ENCODE measurements around the gene VSIR. TPM values are rescaled to one million over a fixed set of nuclear protein-coding genes. Genes with fewer than 3 reads are reported as not detected.

VSIR gene
- total and polyA plus RNA-seq, 9 of the 15 experiments (the other 6 are each of a cell fraction or from before 2014, with no cell fraction given), result 0.14 to 20.5 (median 9.3) TPM

DNA sequence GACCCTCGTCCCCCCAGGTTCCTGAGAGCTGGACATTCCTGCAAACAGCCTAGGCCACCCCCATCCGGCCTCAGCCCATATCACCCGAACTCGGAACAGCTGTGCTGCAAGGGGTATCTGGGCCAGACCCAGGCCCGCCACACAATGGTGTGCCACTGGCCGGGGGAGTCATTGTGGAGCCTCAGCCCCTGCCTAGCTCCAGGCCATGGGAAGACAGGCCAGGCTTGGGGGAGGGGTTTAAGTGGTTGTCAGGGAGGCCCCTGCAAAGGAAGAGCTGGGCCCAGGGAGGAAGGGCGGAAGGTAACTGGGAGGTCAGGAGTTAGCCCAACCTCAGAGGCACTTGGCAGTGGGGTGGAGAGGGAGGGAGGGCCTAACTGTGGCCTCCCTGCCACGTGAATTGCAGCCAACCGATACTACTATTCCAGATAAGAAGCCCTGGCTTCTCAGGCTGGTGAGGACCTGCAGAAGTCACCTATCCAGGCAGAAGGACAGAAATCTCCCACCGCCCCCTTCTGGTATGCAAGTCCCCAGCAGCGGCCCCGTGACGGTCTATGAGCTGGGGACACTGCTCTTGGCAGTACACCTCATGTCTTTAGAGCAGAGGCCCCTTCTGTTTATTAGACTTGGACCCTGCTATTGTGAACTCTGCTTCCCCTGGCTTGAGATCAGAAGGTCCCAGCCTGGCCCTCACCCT lies 26.8 kb downstream of the VSIR start (continued):
- 0 out of 2 replicates have a peak, but pooled peaks have one; percentile 31 for TF ChIP-seq TCF7L2 (IDR thresholded peaks at IDR 0.05; ENCODE audit: low read depth, low read length)
- TF ChIP-seq SRSF7 (optimal IDR thresholded peaks at IDR 0.05; ENCODE audit: low read depth, low read length), result no peak
- peak; percentile 50 for TF ChIP-seq TAF7 (tag; IDR thresholded peaks at IDR 0.05)
- no peak for TF ChIP-seq HMG20B (CRISPR knock-in tag; IDR thresholded peaks at IDR 0.05)
- 0 out of 2 replicates have a peak, but pooled peaks have one; percentile 23 for TF ChIP-seq SMC3 (conservative IDR thresholded peaks at IDR 0.05; ENCODE audit: insufficient read depth, low read depth, low read length)
- peak; percentile 86 for TF ChIP-seq EP300 (IDR thresholded peaks at IDR 0.05; ENCODE audit: low read length)
- peak; percentile 4; the same call in 1 of the 2 replicates for TF ChIP-seq CEBPG (CRISPR knock-in tag; IDR thresholded peaks at IDR 0.05)
- TF ChIP-seq CEBPG (tag; conservative IDR thresholded peaks at IDR 0.05 in 1 of 2, IDR thresholded peaks at IDR 0.05 in 1 of 2), result no peak
- TF ChIP-seq ERF (CRISPR knock-in tag; IDR thresholded peaks at IDR 0.05), result 0 out of 2 replicates have a peak, but pooled peaks have one; percentile 21
- peak in 1 of 2 experiments; percentile 76; a peak in 2 of 4 replicates for TF ChIP-seq TBL1XR1 (IDR thresholded peaks at IDR 0.05; ENCODE audit: low read length in 2 of 2)
- peak; percentile 45; the same call in 1 of the 2 replicates for TF ChIP-seq CREB5 (CRISPR knock-in tag; IDR thresholded peaks at IDR 0.05)
- TF ChIP-seq ARID1B (IDR thresholded peaks at IDR 0.05), result peak; percentile 69
- TF ChIP-seq ZNF232 (CRISPR knock-in tag; IDR thresholded peaks at IDR 0.05), result no peak
- TF ChIP-seq HNRNPLL (IDR thresholded peaks at IDR 0.05; ENCODE audit: low read depth, low read length, poor library complexity, severe bottlenecking), result no peak
- TF ChIP-seq HCFC1 (IDR thresholded peaks at IDR 0.05; ENCODE audit: low read depth, low read length), result peak; percentile 13; the same call in 1 of the 2 replicates
- peak; percentile 77 for TF ChIP-seq DPF2 (IDR thresholded peaks at IDR 0.05)
- TF ChIP-seq MXI1 (IDR thresholded peaks at IDR 0.05; ENCODE audit: low read depth, low read length), result no peak
- no peak for TF ChIP-seq RFX7 (CRISPR knock-in tag; IDR thresholded peaks at IDR 0.05)
- no peak; the same call in 1 of the 2 replicates for TF ChIP-seq ZNF197 (CRISPR knock-in tag; IDR thresholded peaks at IDR 0.05; ENCODE audit: low read depth)
- no peak for TF ChIP-seq ZNF408 (CRISPR knock-in tag; IDR thresholded peaks at IDR 0.05; ENCODE audit: low read depth)
- TF ChIP-seq PHB (CRISPR knock-in tag; IDR thresholded peaks at IDR 0.05), result no peak
- peak; percentile 65; the same call in 1 of the 2 replicates for TF ChIP-seq ZBTB7A (IDR thresholded peaks at IDR 0.05; ENCODE audit: borderline replicate concordance, control insufficient read depth, low read depth, low read length)
- TF ChIP-seq, protein P1, sequence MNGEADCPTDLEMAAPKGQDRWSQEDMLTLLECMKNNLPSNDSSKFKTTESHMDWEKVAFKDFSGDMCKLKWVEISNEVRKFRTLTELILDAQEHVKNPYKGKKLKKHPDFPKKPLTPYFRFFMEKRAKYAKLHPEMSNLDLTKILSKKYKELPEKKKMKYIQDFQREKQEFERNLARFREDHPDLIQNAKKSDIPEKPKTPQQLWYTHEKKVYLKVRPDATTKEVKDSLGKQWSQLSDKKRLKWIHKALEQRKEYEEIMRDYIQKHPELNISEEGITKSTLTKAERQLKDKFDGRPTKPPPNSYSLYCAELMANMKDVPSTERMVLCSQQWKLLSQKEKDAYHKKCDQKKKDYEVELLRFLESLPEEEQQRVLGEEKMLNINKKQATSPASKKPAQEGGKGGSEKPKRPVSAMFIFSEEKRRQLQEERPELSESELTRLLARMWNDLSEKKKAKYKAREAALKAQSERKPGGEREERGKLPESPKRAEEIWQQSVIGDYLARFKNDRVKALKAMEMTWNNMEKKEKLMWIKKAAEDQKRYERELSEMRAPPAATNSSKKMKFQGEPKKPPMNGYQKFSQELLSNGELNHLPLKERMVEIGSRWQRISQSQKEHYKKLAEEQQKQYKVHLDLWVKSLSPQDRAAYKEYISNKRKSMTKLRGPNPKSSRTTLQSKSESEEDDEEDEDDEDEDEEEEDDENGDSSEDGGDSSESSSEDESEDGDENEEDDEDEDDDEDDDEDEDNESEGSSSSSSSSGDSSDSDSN (IDR thresholded peaks at IDR 0.05; ENCODE audit: borderline replicate concordance in 1 of 2, low read depth in 2 of 2, low read length in 2 of 2), result peak in 1 of 2 experiments; percentile 37; a peak in 2 of 4 replicates
- TF ChIP-seq ZNF277 (CRISPR knock-in tag; IDR thresholded peaks at IDR 0.05; ENCODE audit: borderline replicate concordance), result no peak
- peak; percentile 55 for TF ChIP-seq NCOR1 (IDR thresholded peaks at IDR 0.05)
